Heart right ventricle (tissue), 16 donors: ENCODE results near the gene SPEF2. TPM values are rescaled to one million over a fixed set of nuclear protein-coding genes. Genes with fewer than 3 reads are reported as not detected.
A peak's percentile ranks its signal among the peaks of the same experiment; 100 is the strongest.

Source experiments
- ATAC-seq, 8 donors: fragments of 200-7000 bp; cut with Tn5 transposase; one replicate each; pipeline ENCODE4 v1.9.1; 2020; ENCODE audit warnings: mild to moderate bottlenecking in 8 of 8, moderate library complexity in 8 of 8, moderate number of reproducible peaks in 1 of 8
- DNase-seq, 2 donors: peaks; one replicate each; pipeline ENCODE4 v3.0.0-alpha.2; 2020
- H3K27ac ChIP-seq, 10 donors: fragments of 200-600 bp; sonication (generic) in 2 of 10; one replicate each; pipeline versions ENCODE4 v1.5.0 to v1.8.0; 2020 to 2022; ENCODE audit warnings: mild to moderate bottlenecking in 3 of 10
- H3K27me3 ChIP-seq, 7 donors: fragments of 200-600 bp; one replicate each; pipeline ENCODE4 v1.8.0; 2021 to 2022; ENCODE audit warnings: mild to moderate bottlenecking in 2 of 7
- H3K36me3 ChIP-seq, 9 donors: fragments of 200-600 bp; sonication (generic) in 1 of 9; one replicate each; pipeline versions ENCODE4 v1.5.0 to v1.8.0; 2020 to 2022; ENCODE audit warnings: mild to moderate bottlenecking in 2 of 9
- H3K4me1 ChIP-seq, 9 donors: fragments of 200-600 bp; sonication (generic) in 1 of 9; one replicate each; pipeline versions ENCODE4 v1.5.0 to v1.8.0; 2020 to 2022; ENCODE audit warnings: mild to moderate bottlenecking in 4 of 9
- H3K4me3 ChIP-seq, 10 donors: fragments of 200-600 bp; sonication (generic) in 2 of 10; one replicate each; pipeline versions ENCODE4 v1.5.0 to v1.8.0; 2020 to 2022; ENCODE audit warnings: mild to moderate bottlenecking in 7 of 10, moderate library complexity in 2 of 10
- H3K9me3 ChIP-seq, 11 donors: fragments of 200-600 bp in 10 of 11; sonication (generic) in 2 of 11; one replicate each; pipeline versions ENCODE4 v1.5.0 to v1.8.0; 2013 to 2022; ENCODE audit warnings: mild to moderate bottlenecking in 2 of 11, control low read depth in 1 of 11, moderate library complexity in 1 of 11
- CTCF ChIP-seq, 9 donors: fragments of 200-600 bp; sonication (generic) in 2 of 9; IDR thresholded peaks; one replicate each; pipeline versions ENCODE4 v1.5.0 to v1.8.0; 2021 to 2022; ENCODE audit warnings: antibody characterized with exemption in 9 of 9, mild to moderate bottlenecking in 5 of 9, moderate library complexity in 1 of 9
- WGBS, 2 donors: extraction: QIAGEN DNeasy Blood & Tissue Kit; methylation state at CpG; one replicate each; pipeline ENCODE4 v1.1.7; 2013; ENCODE audit warnings: inconsistent platforms in 1 of 2; 5-methylcytosine and 5-hydroxymethylcytosine counted together
- intact Hi-C, 10 donors: fragments of 100-400 bp; cut with DNase I; formaldehyde crosslinking; loops; one replicate each; pipeline versions ENCODE4 v1.11.1 to v1.14.2; 2022
- polyA plus RNA-seq, 2 donors: library from polyadenylated mRNA; stranded (reverse); fragments of 200-250 nt; gene quantifications; one replicate each; pipeline ENCODE4 v1.2.3, GENCODE V29; 2013
- total RNA-seq, 10 donors: library from RNA; stranded (reverse); fragmentation: NEBNext Ultra II Directional in 3 of 10; extraction: Animal tissue kit (Norgen Biotek cat#: 25700) in 3 of 10; gene quantifications; one replicate each; pipeline versions ENCODE4 v1.2.1 to v1.2.4, GENCODE V29; 2021 to 2023
- donor health status: Arrhythmogenic right ventricular cardiomyopathy.
- donor health status: ischemic (EF 13 %, LVEDD 7.1; RV severe dilation, severe dysfunction).
- donor health status: healthy with polysubstance abuse.
- donor health status: DM: no; HTN: yes; CAD: no.
- donor health status: DM: no; HTN: no; CAD: no.
- donor health status: ischemic (EF 25% LVEDD 6.9; RV normal size, moderate dysfunction).
- donor health status: ischemic (EF 25% LVEDD 5.7; RV mildly dilated, moderate dysfunction).
- donor health status: healthy.
- donor health status: DM: yes; HTN: yes; CAD: no.
- donor health status: Ischemic cardiomyopathy.
- donor health status: ischemic (EF 35%, LVEDD 5.7; RV mildly dilated, moderate dysfunction).
- donor health status: nonischemic (EF 11% LVEDD 7.7; RV severe dilation, severe dysfunction).
- donor health status: DM: yes; HTN: yes; CAD: no.
- donor health status: PGD.
- donor health status: ischemic (EF 29% LVEDD 5.4; RV normal size, mild dysfunction).
- donor health status: nonischemic (EF 23%, LVEDD 6.1; RV moderate dilation, normal function).

Gene SPEF2
- total and polyA plus RNA-seq, 12 donors: 0.42 to 3.2 (median 1.7) TPM

- 68 to 85% methylated on average over 2 of the region's 2 CpGs for WGBS, 2 donors
- intact Hi-C loops: no loop called here
- DNase-seq: no peak
- no peak for TF ChIP-seq CTCF (IDR thresholded peaks at IDR 0.05)
- peaks cover 0 to 4% (median 0%) of the 10 kb centered on the region in 7 donors for H3K27me3 ChIP-seq
- no peak overlapping the region for H3K27ac ChIP-seq
- peaks cover 0 to 8% (median 0%) of the 10 kb centered on the region in 11 donors for H3K9me3 ChIP-seq
- peak overlapping the region in 1 of 10 donors; percentile 16 for H3K4me3 ChIP-seq
- peaks cover 0 to 33% (median 0%) of the 10 kb centered on the region in 9 donors for H3K36me3 ChIP-seq
- ATAC-seq: no peak
- H3K4me1 ChIP-seq: peaks cover 0 to 7% (median 0%) of the 10 kb centered on the region in 9 donors
Measured at GRCh38 chr5:35862126-35862525, 244.5 kb downstream of the SPEF2 start.

GRCh38 chr5:35863159-35863558 lies 245.5 kb downstream of the SPEF2 start:
- peaks cover 0 to 4% (median 0%) of the 10 kb centered on the region in 9 donors for H3K4me1 ChIP-seq
- ATAC-seq: no peak
- peaks cover 0 to 8% (median 0%) of the 10 kb centered on the region in 11 donors for H3K9me3 ChIP-seq
- no peak for TF ChIP-seq CTCF (IDR thresholded peaks at IDR 0.05)
- peaks cover 0 to 12% (median 0%) of the 10 kb centered on the region in 7 donors for H3K27me3 ChIP-seq
- H3K27ac ChIP-seq: no peak overlapping the region
- 82 to 86% methylated on average over 3 of the region's 3 CpGs for WGBS, 2 donors
- intact Hi-C loops: no loop called here
- no peak for DNase-seq
- peak overlapping the region in 1 of 10 donors; percentile 12 for H3K4me3 ChIP-seq
- peaks cover 0 to 42% (median 0%) of the 10 kb centered on the region in 9 donors for H3K36me3 ChIP-seq

Other genes starting within 250 kb of the SPEF2 start
- 10 to 100 TPM in 1 of 10 donors, 1 to 10 TPM in 4, under 1 TPM in 5; 0.37 to 10.6 (median 0.97) TPM for gene IL7R, start 239.0 kb downstream of the SPEF2 start, total RNA-seq
- under 1 TPM; 0.22 to 0.54 TPM for gene IL7R, start 239.0 kb downstream of the SPEF2 start, polyA plus RNA-seq